HepG2 (cell line): ENCODE measurements around the gene UCHL3. TPM values are rescaled to one million over a fixed set of nuclear protein-coding genes. Genes with fewer than 3 reads are reported as not detected.

ENCODE experiments used
- BHLHE40 ChIP-seq: IDR thresholded peaks from 2 replicates; pipeline ENCODE4 v1.6.1; 2011; ENCODE audit warnings: low read length, improper control_type of control experiment
- CEBPB ChIP-seq: IDR thresholded peaks from 2 replicates; pipeline ENCODE4 v1.6.1; 2011; ENCODE audit warnings: low read depth, low read length, improper control_type of control experiment, borderline replicate concordance
- CSRNP1 ChIP-seq: sonication (generic); formaldehyde crosslinking; IDR thresholded peaks from 2 replicates; pipeline ENCODE4 v1.8.1; 2023; ENCODE audit warnings: mild to moderate bottlenecking, missing genetic modification reagents
- DMAP1 ChIP-seq: IDR thresholded peaks from 2 replicates; pipeline ENCODE4 v1.6.1; 2016
- FOXP4 ChIP-seq: sonication (generic); formaldehyde crosslinking; IDR thresholded peaks from 2 replicates; pipeline ENCODE4 v1.4.0; 2020; ENCODE audit warnings: missing genetic modification reagents
- HCFC1 ChIP-seq: fragments of 150-350 bp; IDR thresholded peaks from 2 replicates; pipeline ENCODE4 v1.6.1; 2014; ENCODE audit warnings: low read depth, low read length
- RERE ChIP-seq: IDR thresholded peaks from 2 replicates; pipeline ENCODE4 v1.6.1; 2016; ENCODE audit warnings: low read depth, missing genetic modification reagents, missing compliant biosample characterization
- SNAI1 ChIP-seq: sonication (generic); formaldehyde crosslinking; IDR thresholded peaks from 2 replicates; pipeline ENCODE4 v1.5.0; 2020; ENCODE audit warnings: mild to moderate bottlenecking, missing genetic modification reagents, borderline replicate concordance
- TBX3 ChIP-seq: fragments of 450-650 bp; IDR thresholded peaks from 2 replicates; pipeline ENCODE4 v1.6.1; 2017; ENCODE audit warnings: antibody characterized with exemption, mild to moderate bottlenecking, inconsistent platforms, borderline replicate concordance
- XRCC5 ChIP-seq: fragments of 200-400 bp; formaldehyde crosslinking; optimal IDR thresholded peaks from 2 replicates; pipeline ENCODE3; 2017; ENCODE audit warnings: mild to moderate bottlenecking, low read length
- ZBTB33 ChIP-seq: sonication (generic); formaldehyde crosslinking; IDR thresholded peaks from 2 replicates; pipeline ENCODE4 v1.4.0; 2020; ENCODE audit warnings: missing genetic modification reagents
- ZGPAT ChIP-seq: IDR thresholded peaks from 2 replicates; pipeline ENCODE4 v1.6.1; 2016; ENCODE audit warnings: mild to moderate bottlenecking
- ZNF18 ChIP-seq: sonication (generic); formaldehyde crosslinking; IDR thresholded peaks from 2 replicates; pipeline ENCODE4 v1.8.0; 2022; ENCODE audit warnings: mild to moderate bottlenecking, missing genetic modification reagents; ENCODE audit not compliant: insufficient replicate concordance
- polyA plus RNA-seq, 8 experiments: library from polyadenylated mRNA; depleted of rRNA in 3 of 8; stranded (reverse) in 7 of 8; unstranded in 1 of 8; fragments of >200 nt; fragmentation: Illumina TruSeq in 4 of 8; extraction: Trizol in 4 of 8; gene quantifications; 2 replicates each; pipeline versions ENCODE4 v1.2.1 to v1.2.3, GENCODE V29; 2011 to 2016; ENCODE audit warnings: low read depth in 4 of 8, missing spikeins in 1 of 8, mixed read lengths in 1 of 8; ENCODE audit not compliant: insufficient read depth in 1 of 8
- total RNA-seq, 5 experiments: library from RNA; depleted of rRNA; stranded (reverse); fragments of >200 nt; fragmentation: Illumina TruSeq; extraction: Trizol; gene quantifications; 2 replicates each; pipeline ENCODE4 v1.2.3, GENCODE V29; 2016; ENCODE audit warnings: low read depth in 1 of 5

The UCHL3 gene
- total and polyA plus RNA-seq, 2 of the 13 experiments (the other 11 are each of a cell fraction or from before 2014, with no cell fraction given): 36.2 to 93.3 TPM

GRCh38 chr13:75549262-75550158 lies at the start of gene UCHL3 (continued):
- TF ChIP-seq ZNF18 (CRISPR knock-in tag): peak; percentile 83
- peak; percentile 96 for TF ChIP-seq DMAP1 (CRISPR knock-in tag)
- no peak for TF ChIP-seq FOXP4 (CRISPR knock-in tag)
- TF ChIP-seq SNAI1 (CRISPR knock-in tag): no peak; the same call in 1 of the 2 replicates
- no peak for TF ChIP-seq CSRNP1
- TF ChIP-seq CEBPB: no peak
- peak; percentile 97 for TF ChIP-seq XRCC5
- TF ChIP-seq TBX3: peak; percentile 30; the same call in 1 of the 2 replicates
- peak; percentile 68; the same call in 1 of the 2 replicates for TF ChIP-seq ZGPAT (CRISPR knock-in tag)
- no peak; the same call in 1 of the 2 replicates for TF ChIP-seq RERE (CRISPR knock-in tag)
- peak; percentile 94 for TF ChIP-seq BHLHE40
- no peak for TF ChIP-seq HCFC1
- TF ChIP-seq ZBTB33 (CRISPR knock-in tag): no peak; the same call in 1 of the 2 replicates
